Activated CD4-positive, CD25-positive, alpha-beta regulatory T cell treated with anti-CD3 and anti-CD28 coated beads, Interleukin-2, amount 50 U/mL, for 72 hours (primary cell): Measurements from ENCODE around the gene SPARCL1.
A peak's percentile ranks its signal among the peaks of the same experiment; 100 is the strongest.
"Not testable (repeated sequence)": the region's sequence is repeated elsewhere in the genome, so short reads cannot be mapped to it uniquely, and the experiment has no call there.

Experiments used
- DNase-seq: peaks from one replicate; pipeline ENCODE4 v3.0.0; 2021

SPARCL1 gene, protein sequence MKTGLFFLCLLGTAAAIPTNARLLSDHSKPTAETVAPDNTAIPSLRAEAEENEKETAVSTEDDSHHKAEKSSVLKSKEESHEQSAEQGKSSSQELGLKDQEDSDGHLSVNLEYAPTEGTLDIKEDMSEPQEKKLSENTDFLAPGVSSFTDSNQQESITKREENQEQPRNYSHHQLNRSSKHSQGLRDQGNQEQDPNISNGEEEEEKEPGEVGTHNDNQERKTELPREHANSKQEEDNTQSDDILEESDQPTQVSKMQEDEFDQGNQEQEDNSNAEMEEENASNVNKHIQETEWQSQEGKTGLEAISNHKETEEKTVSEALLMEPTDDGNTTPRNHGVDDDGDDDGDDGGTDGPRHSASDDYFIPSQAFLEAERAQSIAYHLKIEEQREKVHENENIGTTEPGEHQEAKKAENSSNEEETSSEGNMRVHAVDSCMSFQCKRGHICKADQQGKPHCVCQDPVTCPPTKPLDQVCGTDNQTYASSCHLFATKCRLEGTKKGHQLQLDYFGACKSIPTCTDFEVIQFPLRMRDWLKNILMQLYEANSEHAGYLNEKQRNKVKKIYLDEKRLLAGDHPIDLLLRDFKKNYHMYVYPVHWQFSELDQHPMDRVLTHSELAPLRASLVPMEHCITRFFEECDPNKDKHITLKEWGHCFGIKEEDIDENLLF

DNA sequence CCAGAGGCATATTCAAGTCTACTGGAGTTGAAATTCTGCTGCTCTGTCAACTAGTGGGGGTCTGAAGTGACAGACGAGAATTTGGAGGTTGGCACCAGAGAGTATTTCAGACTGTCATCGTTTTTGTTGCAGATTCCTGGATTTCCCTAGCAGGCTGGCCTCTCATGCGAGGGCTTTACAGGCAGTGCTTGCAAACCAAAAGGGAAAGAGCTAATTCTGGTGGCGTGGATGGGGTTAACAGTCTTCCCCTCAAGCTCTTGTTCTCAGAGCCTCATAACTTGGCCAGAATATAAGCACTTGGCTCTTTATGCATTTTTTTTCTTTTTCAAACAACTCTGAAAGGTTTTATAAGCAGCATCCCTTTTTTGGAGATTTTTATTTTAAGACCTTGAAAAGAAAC is at the start of gene SPARCL1:
Gene SPARCL1 (minus strand): TSS at position 190 of the 400 bp plus-strand sequence. CDS start 29,802 bp downstream, outside the sequence.
- no peak for DNase-seq

DNA sequence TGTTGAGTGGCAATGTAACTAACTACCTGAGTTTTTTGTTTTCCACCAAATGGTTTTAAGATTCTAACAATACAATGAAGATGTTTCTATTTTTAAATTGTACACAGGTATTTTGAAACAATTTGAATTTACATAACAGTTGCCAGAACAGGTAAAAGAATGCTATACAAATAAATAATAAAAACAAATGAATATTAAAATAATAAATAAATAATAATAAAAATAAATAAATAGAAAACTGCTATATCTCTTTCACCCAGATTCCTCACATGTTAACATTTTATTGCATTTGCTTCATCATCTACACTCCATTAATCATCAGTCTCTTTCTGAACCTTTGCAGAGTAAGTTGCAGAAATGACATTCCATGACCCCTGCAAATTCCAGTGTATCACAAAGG is 46.8 kb upstream of the SPARCL1 start:
- DNase-seq: no peak

DNA sequence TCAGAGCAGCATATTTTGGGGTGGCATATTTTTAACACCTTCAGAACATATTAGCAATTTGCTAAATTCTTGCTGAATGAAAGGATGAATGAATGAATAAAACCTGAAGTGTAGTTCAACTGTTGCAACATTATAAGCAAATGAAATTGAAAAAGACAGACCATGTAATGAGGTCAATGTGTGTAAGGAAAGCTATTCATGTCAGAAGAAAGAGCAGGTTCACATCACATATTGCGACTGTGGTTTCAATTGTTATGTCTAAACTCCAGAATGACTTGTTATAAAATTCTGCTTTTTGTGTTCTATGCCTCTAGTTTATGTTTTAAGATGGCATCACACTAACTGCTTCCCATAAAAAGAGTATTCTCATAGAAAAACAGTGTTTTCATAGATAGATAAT is 46.2 kb upstream of the SPARCL1 start:
- DNase-seq: no peak

DNA sequence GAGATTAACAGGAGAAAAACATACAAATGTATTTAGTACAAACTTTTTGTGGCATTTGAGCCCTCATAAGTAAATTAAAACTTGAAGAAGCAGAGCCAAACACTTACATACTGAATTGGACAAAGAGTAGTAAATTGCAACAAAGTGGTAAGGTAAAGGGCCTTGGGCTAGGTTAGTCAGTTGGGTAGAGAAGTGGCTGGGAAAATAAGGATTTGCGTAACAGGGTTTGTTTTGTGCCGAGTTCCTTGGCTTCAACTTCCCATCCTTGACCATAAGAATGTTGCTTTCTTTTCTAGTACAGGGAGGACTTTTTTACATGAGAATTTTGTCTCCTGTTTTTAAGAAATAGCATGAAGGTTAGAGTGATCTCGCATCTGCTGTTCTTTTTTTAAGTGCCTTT is 45.8 kb upstream of the SPARCL1 start:
- no peak for DNase-seq

DNA sequence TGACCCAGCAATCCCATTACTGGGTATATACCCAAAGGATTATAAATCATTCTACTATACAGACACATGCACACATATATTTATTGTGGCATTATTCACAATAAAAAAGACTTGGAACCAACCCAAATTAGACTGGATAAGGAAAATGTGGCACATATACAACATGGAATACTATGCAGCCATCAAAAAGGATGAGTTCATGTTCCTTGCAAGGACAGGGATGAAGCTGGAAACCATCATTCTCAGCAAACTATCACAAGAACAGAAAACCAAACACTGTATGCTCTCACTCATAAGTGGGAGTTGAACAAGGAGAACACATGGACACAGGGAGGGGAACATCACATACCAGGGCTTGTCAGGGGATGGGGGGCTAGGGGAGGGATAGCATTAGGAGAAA is 45.2 kb upstream of the SPARCL1 start:
- not testable (repeated sequence) for DNase-seq

DNA sequence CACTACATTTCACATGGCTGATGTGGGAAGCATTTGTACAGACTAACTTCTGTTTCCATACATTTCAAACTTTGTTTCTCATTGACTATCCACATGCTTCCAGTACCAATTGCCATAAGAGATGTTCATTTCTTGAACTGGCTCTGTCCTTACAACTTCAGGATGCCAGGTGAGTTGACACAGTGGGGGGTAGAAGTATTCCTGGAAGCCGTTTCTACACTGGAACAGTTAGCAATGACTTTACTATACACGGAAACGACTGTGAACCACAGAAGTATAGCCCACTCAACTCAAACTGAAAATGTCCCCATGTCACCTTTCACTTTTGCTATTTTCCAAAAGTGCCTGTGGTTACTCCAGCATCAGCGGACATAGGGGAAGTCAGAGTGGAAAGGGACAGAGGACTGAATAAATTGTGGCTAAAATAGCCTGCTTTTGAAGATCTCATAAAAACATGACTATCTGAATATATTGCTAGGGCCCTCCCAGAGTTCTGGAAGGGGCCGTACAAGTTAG is 41.2 kb upstream of the SPARCL1 start:
- no peak for DNase-seq

DNA sequence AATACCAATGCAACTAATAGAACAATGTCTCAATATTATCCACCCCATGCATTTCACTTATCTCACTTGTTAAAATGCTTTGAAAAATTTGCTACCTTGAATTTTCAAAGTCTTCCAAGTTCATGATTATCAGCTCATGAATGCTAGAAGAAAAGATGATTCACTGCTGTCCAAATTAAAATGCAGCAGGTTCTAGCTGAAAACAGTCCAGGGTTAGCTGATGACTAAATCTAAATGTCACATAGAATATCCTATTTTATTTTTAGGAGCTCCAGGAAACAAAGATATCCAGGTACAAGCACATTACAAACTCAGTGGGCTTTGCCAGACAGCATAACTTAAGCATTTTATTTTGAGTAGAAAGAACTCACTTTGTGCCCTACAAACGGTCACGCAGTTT is 38.0 kb upstream of the SPARCL1 start:
- DNase-seq: no peak

DNA sequence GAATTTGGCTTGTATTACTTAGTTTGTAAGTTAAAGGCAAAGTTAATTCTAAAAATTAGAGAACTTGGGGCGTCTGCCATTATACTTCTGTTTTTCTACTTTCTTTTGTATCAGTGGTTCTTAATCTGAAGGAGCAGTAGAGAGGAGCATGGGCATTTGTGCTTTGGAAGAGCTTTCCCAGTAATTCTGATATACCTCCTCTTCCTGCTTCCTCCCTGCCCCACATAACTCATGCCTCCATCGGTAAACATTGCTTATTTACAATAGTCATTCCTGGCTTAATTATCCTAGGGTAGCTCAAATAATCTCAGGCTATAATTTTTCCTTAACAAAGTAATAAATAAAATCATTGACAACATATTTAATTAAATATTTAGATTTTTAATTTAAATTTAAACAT is 37.1 kb upstream of the SPARCL1 start:
- DNase-seq: no peak

DNA sequence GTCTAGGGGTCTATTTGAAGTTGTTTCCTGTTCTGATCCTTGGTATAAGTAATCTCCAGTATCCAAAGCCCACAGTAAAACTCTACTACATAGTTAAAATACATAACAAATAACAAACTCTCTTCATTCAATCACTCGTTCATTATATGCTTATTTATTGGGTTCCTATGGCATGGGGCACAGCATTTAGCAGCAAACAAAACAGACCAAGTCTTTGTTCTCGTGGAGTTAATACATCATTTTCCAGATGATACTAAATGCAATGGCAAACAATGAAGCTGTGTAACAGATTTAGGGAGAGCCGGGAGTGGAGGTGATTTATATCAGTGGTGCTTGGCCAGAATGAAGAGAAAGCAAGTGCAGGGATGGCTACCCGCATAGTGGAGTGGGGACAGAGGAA is 36.6 kb upstream of the SPARCL1 start:
- no peak for DNase-seq

DNA sequence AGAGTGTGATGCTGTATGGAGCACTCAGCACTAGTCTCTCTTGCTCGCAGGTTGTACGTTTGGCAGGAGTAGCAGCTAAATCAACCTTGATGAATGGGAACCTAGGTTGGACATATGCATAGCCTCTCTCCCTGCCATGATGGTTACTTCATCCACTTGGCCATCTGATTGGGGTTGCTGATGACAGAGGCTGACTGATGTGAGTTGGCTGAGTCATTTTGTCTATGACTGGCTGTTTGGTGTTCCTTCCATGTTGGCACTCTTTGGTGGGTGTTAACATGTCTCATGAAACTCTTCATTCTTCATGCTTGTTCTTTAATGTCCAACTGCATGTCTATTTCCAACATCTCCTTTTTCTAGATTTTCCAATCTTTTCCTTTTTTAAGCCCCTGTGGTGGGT is 31.6 kb upstream of the SPARCL1 start:
- no peak for DNase-seq

DNA sequence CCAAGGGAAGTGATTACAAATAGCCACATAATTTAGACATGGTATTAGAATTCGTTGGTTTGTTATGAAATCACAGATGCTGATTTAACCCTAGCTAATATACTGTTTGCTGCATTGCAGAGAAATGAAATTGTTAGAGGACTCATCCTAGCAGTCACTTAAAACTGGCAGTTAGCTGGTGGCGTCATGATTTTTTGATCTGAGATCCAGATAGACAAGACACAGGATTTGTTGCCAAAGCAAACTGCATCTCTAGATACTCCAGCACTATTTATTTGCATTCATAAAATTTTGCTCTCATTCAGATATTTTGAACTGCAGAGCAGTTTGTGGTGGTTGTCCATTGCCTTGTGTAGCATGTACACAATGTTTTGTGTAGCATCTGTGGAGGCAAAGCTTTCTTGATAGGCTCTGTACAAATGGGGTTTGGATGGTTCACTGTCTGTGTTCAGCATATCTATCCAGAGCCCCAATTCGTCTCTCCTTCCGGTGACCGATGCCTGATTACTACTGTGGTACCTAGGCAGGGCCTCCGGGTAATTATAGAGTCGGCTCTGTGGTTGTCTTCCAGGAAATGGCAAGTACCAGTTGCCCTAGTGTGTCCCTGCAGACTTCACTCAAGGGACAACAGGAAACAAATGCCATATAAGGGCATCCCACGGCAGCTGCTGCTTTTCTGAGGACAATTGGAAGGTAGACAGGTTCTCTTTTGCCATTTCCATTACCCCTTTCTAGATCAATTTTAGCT is 30.1 kb upstream of the SPARCL1 start:
- DNase-seq: peak; percentile 35

DNA sequence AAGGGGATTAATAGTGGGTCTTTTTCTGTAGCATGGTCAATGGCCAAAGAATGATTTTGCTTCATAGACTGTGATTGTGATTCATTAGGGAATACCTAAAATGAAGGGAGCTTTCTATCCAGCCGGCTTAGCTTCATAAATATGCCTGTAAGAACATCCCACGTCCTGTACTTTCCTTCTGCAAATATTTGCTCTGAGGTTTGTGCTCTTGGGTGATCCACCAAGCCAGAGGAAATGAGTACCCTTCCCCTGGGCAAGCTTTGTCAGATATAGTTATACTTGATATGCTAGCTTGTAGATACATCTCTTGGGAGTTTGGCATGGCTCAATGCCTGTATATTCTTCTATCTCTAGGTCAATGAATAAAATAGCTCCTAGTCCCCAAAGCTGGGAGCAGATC is 28.2 kb upstream of the SPARCL1 start:
- DNase-seq: no peak

DNA sequence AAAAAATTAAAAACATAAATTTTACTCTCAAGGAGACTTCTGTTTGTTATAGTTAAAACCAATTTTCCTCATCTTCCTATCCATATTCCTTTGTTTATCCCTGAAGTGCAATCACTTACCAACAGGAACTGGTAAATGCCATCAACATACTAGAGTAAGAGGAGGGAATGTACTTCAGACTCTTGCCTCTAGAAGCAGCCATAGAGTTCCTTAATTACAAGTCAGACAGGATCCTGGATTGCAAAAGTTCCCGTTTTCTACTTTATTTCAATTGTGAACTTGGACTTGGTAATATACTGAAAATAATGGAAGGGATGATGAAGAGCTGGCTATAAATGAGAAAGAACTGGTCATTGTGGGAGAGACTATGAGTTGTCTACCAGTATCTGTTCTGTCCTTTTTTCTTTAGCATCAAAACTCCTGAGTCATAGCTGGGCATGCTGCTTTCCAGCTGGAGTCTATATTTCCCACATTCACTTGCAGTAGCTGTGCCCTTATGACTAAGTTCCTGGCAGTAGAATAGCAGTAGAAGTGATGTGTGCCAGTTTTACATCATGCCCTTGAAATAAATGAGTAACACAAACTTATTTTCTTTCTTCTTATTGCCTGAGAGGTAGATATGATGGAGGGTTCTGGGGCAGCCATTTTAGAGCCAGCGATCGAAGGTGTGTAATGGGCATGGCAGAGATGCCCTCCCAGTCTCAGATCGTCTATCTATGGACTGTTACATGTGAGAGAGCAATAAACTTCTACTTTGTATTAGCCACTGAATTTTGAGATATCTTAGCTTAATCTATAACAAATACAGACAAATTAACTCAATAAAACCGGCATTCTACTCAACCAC is 26.8 kb upstream of the SPARCL1 start:
- DNase-seq: no peak

DNA sequence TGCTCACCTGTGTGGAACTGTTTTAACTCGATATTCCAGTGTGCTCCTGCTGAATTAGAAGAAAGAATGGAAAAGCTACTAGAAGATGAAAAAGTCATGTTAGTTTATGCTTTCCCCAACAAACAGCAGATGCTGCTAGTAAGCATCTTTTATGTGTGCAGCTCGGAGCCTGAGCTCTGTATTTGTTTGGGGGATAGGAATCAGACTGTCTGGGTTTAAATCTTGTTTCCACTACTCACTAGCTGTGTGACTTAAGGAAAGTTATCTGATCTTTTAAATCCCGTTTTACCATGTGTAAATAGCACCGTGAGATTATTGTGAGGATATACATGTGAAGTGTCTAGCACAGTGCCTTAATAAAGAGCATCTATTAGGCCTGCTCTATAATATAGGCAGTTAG is 24.0 kb upstream of the SPARCL1 start:
- no peak for DNase-seq

DNA sequence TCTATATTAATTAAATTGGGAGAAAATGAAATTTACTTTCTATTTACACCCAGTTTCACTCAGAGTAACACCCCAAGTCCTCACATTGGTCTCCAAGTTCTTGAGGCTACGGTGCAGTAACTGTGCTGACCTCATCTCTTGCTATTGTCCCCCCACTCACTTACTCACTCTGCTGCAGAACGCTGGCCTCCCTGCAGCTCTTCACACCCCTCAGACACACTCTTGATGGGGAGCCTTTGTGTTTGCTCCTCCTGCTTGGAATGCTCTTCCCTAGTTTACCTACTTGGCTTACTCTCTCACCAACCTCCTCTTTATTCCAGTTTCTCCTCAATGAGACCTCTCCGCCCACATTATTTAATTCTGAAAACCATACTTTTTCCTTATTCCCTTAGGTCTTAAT is 22.2 kb upstream of the SPARCL1 start:
- DNase-seq: no peak

DNA sequence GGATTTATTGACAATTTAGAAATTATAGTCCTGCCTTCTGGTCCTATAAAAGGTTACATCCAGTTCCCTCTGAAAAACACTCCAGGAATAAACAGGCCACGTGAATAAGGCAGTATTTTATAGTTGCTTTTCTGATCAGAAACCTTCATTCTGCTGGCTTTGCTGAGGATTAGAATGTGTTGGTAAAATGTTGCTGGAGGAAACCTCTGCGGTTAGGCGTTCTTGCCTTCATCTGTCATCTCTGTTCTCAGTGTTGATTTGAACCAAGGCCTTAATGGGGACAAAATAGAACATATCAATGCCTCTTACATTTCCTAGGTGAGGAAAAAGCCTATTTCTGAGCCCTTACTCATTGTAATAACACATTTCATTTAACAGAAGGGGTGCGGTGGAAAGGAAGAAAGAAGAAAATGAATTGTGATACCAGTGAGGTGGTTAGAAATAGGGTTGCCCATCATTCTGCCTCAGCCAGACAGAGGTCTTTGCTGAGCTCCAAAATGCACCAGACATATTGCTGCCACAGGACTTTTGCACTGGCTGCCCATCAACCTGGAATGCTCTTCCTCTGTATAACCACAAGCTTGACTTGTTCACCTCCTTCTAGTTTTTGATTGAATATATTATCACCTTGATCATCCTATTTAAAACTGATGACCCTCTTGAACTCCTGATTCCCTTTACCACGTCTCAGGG is 18.0 kb upstream of the SPARCL1 start:
- DNase-seq: no peak

DNA sequence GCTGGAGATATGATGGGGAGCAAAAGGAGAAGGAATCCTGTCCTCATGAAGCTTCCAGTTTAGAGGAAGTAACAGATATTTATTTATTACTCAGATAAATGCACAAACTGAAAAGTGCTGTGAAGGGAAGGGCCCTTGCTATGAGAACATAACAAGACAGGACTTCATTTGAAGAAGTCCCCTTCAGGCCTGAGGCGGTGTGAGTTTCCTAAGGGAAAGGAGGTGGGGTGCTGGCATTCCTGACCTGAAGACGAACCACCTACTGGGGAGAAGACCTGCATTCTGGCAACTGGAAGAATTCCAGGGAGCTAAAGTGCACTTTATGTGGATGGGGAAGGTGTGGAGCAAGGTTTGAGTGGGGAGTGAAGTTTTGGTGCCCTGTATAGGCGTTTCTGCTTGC is 15.9 kb upstream of the SPARCL1 start:
- no peak for DNase-seq

DNA sequence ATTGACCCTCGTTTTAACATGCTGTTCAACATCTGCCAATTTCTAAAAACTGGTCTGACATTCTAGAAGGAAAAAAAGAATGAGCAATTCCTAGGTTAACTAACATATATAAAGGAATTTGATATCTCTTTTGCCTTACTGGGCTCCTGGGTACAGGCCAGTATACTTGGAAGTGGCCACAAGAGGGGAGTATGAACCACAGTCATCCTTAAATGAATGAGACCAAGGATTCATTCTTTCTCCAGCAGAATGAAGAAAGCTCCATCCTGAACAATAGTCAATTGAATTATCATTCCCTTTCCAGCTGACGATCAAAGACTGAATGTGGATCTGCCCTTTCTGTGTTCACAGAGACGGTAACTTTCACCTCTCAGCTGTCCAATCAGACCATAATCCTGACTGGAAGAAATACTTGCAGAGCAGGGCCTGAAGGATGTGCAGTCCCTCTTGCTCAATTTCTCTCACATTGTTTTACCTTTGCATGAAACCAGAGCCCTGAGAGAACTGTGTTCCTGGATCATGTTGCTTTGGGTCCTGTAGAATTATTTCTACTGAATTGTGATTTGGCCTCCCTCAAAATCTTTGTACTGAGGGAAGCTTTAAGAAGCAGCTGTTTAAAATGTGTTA is 14.8 kb upstream of the SPARCL1 start:
- DNase-seq: no peak

DNA sequence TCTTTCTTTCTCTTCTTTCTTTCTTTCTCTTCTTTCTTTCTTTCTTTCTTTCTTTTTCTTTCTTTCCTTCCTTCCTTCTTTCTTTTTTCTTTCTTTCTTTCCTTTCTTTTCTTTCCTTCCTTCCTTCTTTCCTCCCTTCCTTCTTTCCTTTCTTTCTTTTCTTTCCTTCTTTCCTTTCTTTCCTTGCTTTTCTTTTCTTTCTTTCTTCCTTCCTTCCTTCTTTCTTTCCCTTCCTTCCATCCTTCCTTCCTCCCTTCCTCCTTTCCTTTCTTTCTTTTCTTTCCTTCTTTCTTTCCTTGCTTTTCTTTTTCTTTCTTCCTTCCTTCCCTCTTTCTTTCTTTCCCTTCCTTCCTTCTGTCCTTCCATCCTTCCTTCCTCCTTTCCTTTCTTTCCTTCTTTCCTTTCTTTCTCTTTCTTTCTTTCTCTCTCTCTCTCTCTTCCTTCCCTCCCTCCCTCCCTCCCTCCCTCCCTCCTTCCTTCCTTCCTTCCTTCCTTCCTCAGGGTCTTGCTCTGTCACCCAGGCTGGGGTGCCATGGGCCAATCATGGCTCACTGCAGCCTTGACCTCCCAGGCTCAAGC is 13.6 kb upstream of the SPARCL1 start:
- no peak for DNase-seq

DNA sequence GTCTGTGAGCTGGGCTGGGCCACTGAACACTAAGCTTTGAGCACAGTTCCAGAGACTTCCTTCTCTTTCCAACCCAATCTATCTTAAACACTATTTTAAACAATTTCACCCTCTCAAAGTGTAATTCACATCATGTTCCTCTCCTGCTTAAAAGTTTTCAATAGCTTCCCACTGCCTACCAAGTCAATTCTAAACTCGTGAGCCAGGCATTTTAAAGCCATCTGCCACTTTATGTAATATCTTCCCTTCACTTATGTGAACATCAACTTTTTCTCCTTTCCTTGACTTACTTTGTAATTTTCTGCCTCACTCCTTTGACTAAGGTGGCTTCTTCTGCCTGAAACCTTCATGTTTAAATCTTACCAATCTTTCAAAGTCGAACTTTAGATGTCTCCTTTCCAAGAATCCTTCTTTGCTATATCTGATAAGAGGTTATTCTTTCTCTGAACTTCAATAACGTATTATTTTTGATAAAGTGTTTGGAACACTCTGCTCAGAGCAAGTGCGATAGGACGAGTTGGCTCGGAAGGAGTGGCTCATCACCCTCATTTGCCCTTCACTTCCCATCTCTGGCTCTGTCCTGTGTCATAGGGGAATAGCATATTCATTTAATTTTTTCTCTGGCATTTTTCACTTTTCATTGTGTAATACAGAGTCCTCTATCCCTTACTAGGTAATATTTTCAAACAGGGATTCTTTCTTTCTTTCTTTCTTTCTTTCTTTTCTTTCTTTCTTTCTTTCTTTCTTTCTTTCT is 13.0 kb upstream of the SPARCL1 start:
- no peak for DNase-seq
